ENCODE data around the gene EVC2.

- TF ChIP-seq POLR2AphosphoS2 (IDR thresholded peaks at IDR 0.05; ENCODE audit: low read depth, low read length) (no peak), SUZ12 (IDR thresholded peaks at IDR 0.05; ENCODE audit: unreplicated experiment) (no peak), ZNF207 (IDR thresholded peaks at IDR 0.05; ENCODE audit: borderline replicate concordance) (no peak), CTCF (IDR thresholded peaks at IDR 0.05 in 2 of 3, conservative IDR thresholded peaks at IDR 0.05 in 1 of 3; ENCODE audit: control insufficient read depth in 2 of 3, extremely low read depth in 1 of 3, insufficient read depth in 1 of 3, low read depth in 3 of 3, low read length in 3 of 3) (no peak)
These were observed 88.3 kb downstream of the EVC2 start for GRCh38 chr4:5619913-5620625.

All from GM12878 (cell line).